Dermis blood vessel endothelial cell (primary cell): ENCODE data around the gene SHISA8. TPM values are rescaled to one million over a fixed set of nuclear protein-coding genes. Genes with fewer than 3 reads are reported as not detected.
"Not testable (repeated sequence)": the region's sequence is repeated elsewhere in the genome, so short reads cannot be mapped to it uniquely, and the experiment has no call there.

Experiments used
- DNase-seq: peaks from one replicate; pipeline ENCODE4 v3.0.0; 2010
- total RNA-seq: library from RNA; depleted of rRNA; stranded (reverse); fragments of >200 nt; gene quantifications from 2 replicates; pipeline ENCODE4 v1.2.3, GENCODE V29; 2014

Gene SHISA8
- total RNA-seq, 1 donor from 2014 or later, result not detected

GRCh38 chr22:41898645-41899044 is 16.2 kb downstream of the SHISA8 start:
- DNase-seq, result no peak

GRCh38 chr22:41893591-41894375 is 21.1 kb downstream of the SHISA8 start:
- DNase-seq, result no peak

DNA sequence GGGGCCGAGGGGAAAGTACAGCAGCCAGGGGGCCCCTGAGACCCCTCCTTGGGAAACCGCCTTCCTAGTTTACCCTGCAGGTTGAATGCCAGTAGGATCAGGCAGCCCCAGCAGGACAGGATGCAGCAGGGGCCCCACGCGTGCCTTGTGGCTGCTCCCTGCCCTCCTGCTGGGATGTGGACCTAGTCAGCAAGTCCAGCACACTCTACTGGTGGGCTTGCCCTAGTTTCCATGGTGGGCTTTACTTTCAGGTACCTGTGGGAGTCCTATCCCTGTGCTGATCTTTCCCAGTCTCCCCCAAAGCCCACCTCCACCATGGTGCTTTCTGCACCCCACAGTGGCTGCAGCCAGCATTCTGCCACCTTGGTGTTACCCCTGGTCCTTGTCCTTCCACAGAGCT is 22.2 kb downstream of the SHISA8 start:
- no peak for DNase-seq

- DNase-seq, result no peak
These were observed 23.5 kb downstream of the SHISA8 start for GRCh38 chr22:41891407-41891806.

DNA sequence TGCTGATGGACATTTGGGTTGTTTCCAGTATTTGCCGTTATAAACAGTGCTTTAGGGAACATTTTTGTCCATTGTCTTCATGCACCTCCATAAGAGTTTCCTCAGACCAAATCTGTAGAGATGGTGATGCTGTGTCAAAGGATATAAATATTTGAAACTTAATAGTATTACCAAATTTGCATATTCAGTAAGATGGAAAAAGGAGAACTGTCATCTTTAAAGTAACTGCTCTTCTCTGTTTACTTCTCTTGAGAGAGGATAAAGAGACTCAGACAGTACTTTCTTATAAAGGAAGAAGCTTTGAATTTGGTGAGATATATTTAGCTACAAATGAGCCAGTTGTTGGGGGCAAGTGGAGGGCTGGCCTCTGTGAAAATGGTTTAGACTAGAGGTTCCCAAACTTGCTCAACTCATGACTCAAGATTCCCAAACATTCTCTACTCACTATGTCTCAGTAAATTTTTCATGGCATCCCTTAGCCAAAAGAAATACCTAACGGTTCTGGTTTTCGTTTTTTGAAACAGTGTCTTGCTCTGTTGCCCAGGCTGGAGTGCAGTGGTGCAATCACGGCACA is 26.2 kb downstream of the SHISA8 start:
- no peak for DNase-seq

DNA sequence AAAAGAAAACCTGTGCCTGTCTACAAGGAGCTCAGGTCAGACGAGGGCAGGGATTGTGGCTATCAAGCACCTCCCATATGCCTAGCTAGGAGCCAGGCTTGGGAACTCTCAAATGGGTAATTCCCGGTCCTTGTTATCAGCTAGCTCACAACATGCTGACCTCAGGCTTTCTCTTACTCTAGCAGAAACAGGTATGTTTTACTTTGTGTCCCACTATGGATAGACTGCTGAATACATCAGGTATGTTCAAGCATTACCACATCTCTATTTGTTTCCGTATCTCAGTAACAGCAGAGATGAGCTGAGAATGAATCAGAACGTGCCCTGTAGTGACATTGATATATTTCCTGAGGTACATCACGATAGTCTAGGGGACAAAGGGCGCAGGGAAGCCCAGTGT is 29.4 kb downstream of the SHISA8 start:
- DNase-seq, result no peak

DNA sequence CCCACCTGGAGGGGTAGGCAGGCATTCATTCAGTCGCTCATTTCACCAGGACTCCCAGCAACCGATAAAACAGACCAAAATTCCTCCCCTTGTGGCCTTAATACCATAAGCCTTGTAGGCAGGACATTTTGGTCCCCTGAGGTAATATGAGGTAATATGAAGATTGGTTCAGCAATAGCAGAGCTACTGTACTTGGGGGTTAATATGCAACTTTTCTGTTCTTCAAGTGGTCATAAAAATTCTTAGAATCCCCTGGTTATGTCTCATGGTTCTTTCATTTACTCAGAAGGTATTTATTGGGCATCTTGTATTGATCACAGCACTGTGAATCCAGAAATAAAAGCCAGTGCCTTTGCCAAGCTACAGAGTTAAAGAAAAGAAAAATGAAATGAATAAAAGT is 29.8 kb downstream of the SHISA8 start:
- no peak for DNase-seq

DNA sequence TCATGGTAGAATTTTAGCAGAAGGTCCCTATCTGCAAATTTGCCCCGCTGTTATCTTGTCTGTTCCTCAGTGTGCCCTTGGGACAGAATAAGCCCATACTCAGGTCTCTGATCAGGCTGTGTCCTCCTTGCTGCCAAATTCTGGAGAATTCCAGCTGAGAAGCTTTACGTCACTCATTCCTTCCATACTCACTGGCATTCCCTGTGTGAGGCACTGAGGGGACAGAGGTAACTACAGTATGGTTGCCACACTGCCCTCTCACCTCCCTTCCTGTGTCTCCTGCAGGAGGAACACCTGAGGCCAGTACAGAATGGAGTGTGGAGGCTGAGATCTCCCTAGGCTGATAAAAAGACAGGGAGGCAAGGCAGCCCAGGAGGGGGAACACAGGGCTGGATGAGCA is 31.5 kb downstream of the SHISA8 start:
- DNase-seq, result no peak

- no peak for DNase-seq
These were observed 34.2 kb downstream of the SHISA8 start for GRCh38 chr22:41880653-41881052.

DNA sequence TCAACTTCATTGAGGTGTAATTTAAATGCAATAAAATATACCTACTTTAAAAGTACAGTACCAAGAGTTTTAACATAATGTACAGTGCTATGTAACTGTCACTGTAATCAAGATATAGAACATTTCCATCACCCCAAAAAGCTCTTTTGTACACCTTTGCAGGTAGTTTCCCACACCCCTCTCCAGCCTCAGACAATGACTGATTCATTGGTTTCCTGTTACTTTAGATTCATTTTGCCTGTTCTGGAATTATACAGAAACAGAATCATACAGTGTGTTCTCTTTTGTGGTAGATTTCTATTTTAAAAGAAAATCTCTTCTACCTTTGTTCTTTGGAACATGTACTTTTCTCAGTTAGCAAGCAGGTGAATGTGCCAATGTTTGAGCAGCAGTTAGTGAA is 38.2 kb downstream of the SHISA8 start:
- no peak for DNase-seq

- DNase-seq, result no peak
These were observed 38.6 kb downstream of the SHISA8 start for GRCh38 chr22:41876275-41876674.

- no peak for DNase-seq
These were observed 39.2 kb downstream of the SHISA8 start for GRCh38 chr22:41875531-41876270.

DNA sequence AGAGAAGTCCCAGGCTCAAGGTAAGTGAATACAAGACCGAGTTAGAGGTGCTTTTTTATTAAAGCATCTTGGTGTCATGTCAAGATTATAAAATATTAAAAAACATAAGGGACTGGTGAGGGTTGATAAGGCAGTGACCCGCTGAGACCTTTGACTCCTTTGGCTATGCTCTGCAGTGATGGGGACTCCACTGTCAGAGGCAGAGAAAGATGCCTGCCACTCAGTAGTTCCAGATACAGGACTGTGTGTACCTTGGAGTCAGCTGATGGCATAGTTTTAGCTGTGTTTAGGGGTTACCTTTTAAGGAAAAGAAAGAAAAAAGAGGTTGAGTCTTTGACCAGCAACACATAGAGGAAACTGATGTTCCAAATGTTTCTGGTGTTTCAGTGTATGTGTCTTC is 40.8 kb downstream of the SHISA8 start:
- DNase-seq, result no peak

DNA sequence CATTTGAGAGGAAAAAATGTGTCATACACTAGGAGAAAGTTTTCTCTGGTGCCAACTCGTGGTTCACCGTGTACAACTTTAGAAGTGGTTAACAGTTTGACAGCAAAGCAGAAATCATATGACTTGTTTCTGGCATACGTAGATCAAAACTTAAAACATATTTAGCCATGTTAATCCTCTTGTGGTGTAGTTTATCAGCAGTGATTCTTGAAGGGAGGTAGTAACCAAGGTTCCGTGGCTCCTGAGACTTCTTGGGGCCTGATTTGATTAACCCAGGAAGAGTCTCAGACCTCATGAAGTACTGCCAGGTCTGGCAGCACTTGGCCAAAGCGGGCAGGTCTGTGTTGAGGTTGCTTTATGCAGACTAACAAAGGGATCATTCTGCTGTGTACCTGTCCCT is 41.5 kb downstream of the SHISA8 start:
- DNase-seq, result no peak

- DNase-seq, result no peak
These were observed 44.1 kb downstream of the SHISA8 start for GRCh38 chr22:41870786-41871185.

- DNase-seq, result not testable (repeated sequence)
These were observed 44.8 kb downstream of the SHISA8 start for GRCh38 chr22:41870081-41870480.

GRCh38 chr22:41868556-41868955 is 46.3 kb downstream of the SHISA8 start:
- DNase-seq, result no peak

- no peak for DNase-seq
These were observed 51.4 kb downstream of the SHISA8 start for GRCh38 chr22:41863472-41863871.

GRCh38 chr22:41862530-41863266 is 52.2 kb downstream of the SHISA8 start:
- DNase-seq, result no peak

GRCh38 chr22:41862160-41862529 is 52.7 kb downstream of the SHISA8 start:
- peak; percentile 8 for DNase-seq
